COR-L47 (cell line): ENCODE data around the gene TRIM56.
A peak's percentile ranks its signal among the peaks of the same experiment; 100 is the strongest.
"Not testable (repeated sequence)": the region's sequence is repeated elsewhere in the genome, so short reads cannot be mapped to it uniquely, and the experiment has no call there.

Source experiments
- DNase-seq: peaks from one replicate; lab custom pipeline; 2025; lab: John Stamatoyannopoulos, UW

Gene TRIM56

DNA sequence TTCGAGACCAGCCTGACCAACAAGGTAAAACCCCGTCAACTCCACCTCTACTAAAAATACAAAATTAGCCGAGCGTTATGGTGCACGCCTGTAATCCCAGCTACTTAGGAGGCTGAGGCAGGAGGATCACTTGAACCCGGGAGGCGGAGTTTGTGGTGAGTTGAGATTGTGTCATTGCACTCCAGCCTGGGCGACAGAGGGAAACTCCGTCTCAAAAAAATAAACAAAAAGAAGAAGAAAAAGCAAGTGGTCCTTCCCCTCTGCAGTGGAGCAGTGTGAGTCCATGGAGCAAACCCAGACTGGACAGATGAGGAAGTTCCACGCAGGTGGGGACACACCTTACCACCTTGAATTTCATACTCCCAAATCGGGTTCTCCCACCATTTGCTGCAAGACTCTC lies 28.6 kb downstream of the TRIM56 start:
- DNase-seq, result no peak

DNA sequence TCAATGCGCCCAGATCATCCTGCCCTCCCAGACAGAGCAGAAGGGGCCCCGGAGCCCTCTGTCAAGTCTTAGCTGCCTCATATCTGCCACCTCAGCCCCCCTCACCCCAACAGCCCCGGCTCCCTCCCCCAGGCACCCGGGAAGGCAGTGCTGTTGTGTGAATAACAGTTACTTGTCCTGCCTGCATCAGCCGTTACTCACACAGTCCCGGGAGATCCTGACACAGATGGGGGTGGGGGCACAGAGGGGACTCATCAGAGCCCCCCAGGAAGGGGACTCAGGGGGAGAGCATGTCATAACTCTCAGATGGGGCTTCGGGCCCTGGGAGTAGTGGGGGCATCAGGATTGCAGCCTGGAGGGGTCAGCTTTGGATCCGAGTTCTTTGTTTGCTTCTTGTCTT lies 29.2 kb downstream of the TRIM56 start:
- DNase-seq, result no peak

DNA sequence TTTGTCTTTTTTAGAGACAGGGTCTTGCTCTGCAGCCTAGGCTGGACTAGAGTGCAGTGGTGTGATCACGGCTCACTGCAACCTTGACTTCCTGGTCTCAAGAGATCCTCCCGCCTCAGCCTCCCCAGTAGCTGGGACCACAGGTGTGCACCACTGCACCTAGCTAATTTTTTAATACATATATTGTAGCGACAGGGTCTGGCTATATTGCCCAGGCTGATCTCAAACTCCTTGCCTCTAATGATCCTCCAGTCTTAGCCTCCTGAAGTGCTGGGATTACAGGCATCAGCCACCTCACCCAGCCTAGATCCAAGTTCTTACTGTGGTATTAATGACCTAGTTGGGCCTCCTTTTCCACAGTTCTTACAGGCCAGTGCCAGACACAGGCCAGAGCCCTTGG lies 29.9 kb downstream of the TRIM56 start:
- DNase-seq, result no peak

DNA sequence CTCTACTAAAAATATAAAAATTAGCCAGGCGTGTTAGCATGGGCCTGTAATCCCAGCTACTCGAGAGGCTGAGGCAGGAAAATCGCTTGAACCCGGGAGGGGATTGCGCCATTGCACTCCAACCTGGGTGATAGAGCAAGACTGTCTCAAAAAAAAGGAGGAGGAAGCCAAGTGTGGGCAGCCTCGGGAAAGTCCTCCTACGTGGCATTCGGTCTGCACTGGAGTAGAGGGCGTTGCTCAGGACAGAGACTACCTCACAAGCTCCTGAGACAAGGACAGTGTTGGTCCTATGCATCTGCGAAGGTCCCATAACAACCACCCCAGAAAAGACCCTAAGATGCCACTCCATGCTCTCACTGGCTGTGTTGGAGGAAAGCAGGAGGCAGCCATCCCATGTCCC lies 31.6 kb downstream of the TRIM56 start:
- no peak for DNase-seq

DNA sequence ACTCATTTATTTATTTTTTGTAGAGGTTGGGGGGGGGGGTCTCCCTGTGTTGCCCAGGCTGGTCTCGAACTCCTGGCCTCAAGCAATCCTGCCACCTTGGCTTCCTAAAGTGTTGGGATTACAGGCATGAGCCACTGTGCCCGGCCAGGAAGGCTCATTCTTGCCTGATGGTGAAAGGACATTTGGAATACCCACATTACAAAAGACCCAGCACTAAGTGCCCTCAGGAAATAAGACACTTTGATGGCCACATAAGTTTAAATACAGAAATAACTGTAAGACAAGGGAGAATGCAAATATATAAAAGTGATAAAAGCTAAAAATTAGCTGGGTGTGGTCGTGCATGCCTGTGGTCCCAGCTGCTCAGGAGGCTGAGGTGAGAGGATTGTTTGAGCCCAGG lies 33.6 kb downstream of the TRIM56 start:
- no peak for DNase-seq

DNA sequence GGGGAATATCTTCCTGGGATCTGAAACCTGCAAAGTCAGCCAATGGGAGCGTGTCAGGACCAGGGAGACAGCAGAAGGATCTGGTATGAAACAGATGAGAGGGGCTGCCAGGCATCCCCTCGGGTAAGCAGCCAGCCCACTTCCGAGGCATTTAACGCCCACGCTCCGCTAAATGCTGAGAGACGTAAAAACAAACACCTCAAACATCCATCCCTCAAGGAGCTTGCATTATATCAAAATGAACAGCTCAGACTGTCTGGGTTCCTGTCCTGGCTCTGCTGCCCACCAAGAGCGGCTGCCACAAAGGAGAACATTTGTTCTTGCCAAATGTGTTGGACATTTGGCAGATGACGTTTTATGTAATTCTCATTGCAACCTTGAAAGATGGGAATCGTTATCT lies 34.6 kb downstream of the TRIM56 start:
- no peak for DNase-seq

DNA sequence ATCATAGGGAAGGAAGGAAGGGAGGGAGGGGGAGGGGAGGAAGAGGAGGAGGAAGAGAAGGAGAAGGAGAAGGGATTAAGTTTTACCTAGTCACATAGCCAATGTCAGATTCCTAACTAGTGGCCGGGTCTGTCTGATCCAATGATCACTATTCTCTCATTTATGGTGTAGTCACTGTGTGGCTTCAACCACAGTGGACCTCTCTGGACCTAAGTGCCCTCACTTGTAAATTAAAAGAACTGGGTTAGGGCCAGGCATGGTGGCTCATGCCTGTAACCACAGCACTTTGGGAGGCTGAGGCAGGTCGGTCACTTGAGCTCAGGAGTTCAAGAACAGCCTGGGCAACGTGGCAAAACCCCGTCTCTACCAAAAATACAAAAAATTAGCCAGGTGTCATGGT lies 35.0 kb downstream of the TRIM56 start:
- no peak for DNase-seq

DNA sequence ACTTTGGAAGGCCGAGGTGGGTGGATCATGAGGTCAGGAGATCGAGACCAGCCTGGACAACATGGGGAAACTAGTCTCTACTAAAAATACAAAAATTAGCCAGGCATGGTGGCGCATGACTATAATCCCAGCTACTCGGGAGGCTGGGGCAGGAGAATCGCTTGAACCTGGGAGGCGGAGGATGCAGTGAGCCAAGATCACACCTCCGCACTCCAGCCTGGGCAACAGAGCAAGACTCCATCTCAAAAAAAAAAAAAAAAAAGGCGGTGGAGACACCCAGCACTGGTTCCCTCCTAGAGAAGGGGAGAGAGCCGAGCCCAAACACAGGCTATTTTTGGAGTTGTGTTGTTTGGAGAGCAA lies 36.3 kb downstream of the TRIM56 start:
- DNase-seq, result not testable (repeated sequence)

DNA sequence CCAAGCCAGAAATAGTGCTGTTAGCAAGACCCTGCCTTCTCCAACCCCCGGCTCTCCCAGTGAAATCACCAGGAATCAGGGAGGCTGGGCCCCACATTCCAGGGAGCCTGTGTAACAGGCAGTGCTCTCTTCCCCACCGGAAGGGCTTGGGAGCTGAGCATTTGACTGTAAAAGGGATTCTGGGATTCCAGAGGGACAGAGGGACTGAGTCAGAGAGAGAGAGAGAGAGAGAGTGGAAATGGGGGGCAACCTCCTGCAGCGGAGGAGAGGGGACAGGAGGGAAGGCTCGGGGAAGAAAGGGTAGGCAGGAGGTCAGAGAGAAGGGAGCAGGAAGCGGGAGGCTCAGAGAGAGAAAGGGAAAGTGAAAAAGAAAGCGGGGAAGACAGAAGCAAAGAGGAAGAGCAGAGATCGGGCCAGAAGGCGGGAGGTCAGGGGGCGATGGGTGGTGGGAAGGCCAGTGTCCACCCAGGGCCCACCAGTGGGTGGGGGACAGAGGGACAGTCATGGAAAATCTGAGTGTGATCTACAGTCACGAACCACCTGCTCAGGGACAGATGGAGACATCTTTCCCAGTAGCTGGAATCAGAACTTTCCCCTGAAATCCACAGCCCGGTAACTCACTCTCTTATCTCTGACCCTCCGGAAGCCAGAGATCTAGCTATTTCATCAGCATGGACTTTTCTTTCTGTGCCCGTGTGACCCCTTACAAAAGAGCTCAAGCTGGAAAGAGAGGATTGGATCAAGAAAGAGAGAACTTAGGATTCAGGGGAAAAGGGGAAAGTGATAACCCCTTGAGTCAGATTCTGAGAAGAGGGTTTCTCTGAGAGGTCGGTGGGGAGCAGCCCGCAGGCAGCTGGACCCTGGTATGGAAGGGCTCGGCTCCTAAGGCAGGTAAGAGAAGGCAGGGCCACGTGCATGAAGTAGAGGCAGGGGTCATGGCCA lies 37.0 kb downstream of the TRIM56 start:
- DNase-seq, result no peak

DNA sequence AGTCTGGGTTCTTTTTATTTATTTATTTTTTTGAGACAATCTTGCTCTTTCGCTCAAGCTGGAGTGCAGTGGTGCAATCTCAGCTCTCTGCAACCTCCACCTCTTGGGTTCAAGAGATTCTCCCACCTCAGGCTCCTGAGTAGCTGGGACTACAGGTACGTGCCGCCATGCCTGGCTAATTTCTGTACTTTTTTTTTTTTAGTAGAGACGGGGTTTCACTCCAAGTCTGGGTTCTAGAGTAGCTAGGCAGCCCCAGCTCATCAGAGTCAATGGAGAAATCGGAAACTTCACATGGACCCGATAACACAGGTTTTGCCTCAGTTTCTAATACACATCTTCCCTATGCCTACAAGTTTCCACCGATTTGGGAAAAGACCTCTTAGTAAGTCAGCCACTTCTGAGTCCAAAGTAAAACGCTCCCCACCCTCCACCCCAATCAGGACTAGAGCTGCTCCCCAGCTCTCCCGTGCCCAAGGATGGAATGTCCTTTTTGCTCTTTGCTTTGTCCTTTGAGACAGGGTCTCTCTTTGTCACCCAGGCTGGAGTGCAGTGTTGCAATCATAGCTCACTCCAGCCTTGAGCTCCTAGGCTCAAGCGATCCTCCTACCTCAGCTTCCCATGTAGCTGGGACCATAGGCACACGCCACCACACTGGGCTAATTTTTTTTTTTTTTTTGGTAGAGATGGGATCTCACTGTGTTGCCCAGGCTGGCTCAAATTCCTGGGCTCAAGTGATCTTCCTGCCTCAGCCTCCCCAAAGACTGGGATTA lies 37.8 kb downstream of the TRIM56 start:
- no peak for DNase-seq

DNA sequence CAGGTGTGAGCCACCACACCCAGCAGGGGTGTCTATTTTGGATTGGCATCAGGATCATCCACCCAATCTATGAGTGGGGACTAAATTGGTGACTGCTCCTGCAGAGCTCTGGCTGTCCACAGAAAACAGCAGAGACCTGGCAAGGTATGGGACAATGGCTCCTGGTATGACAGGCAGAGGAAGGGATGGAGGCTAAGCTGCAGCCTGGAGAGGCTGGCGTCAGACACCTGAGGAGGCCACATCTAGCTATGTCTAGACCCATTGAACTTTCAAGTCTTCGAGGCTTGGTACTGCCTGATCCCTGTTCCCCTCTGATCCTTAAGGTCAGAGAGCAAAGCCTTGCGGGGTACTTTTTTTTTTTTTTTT lies 38.4 kb downstream of the TRIM56 start:
- DNase-seq, result no peak

DNA sequence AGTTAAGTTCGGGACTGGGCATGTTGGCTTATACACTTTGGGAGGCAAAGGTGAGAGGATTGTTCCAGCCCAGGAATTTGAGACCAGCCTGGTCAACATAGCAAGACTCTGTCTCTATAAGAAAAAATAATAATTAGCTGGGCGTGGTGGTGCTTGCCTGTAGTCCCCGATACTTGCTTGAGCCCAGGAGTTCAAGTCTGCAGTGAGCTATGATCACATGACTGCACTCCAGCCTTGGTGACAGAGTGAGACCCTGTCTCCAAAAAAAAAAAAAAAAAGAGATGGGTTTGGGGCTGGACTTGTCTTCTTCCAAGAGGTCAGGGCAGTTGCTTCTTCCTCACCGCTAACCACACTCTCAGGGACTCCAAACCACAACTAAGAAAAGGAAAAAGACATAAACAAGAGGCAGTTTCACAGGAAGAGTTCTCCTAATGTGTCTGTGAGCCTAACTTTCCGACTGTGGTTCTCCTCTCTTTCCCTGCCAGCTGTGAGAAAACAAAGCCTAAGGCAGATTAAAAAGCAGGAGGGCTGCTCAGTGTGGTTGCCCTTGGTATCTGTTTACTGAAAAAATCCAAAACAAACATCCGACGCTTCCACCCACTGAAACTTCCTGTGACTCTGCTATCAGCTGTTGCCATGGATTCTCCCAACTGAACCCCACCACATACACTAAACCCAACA lies 39.2 kb downstream of the TRIM56 start:
- DNase-seq, result no peak

DNA sequence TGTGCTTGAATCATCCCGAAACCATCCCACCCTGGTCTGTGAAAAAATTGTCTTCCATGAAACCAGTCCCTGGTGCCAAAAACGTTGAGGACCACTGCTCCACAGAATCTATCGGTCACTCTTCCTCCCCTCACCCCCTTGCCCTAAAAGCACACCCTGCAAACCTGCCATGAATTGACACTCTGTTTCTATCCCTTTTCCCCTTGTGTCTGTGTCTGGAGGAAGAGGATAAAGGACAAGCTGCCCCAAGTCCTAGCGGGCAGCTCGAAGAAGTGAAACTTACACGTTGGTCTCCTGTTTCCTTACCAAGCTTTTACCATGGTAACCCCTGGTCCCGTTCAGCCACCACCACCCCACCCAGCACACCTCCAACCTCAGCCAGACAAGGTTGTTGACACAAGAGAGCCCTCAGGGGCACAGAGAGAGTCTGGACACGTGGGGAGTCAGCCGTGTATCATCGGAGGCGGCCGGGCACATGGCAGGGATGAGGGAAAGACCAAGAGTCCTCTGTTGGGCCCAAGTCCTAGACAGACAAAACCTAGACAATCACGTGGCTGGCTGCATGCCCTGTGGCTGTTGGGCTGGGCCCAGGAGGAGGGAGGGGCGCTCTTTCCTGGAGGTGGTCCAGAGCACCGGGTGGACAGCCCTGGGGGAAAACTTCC lies 40.8 kb downstream of the TRIM56 start:
- DNase-seq, result no peak

DNA sequence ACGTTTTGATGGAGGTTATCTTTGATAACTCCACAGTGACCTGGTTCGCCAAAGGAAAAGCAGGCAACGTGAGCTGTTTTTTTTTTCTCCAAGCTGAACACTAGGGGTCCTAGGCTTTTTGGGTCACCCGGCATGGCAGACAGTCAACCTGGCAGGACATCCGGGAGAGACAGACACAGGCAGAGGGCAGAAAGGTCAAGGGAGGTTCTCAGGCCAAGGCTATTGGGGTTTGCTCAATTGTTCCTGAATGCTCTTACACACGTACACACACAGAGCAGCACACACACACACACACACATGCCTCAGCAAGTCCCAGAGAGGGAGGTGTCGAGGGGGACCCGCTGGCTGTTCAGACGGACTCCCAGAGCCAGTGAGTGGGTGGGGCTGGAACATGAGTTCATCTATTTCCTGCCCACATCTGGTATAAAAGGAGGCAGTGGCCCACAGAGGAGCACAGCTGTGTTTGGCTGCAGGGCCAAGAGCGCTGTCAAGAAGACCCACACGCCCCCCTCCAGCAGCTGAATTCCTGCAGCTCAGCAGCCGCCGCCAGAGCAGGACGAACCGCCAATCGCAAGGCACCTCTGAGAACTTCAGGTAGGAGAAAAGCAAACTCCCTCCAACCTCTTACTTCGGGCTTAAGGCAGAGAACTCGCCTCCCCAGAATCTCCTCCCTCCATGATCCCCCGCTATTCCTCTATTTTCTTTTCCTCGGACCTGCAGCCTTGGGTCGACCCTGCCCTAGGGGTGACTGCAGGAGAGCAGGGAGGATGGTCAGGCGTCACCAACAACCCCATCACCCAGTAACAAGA lies 41.6 kb downstream of the TRIM56 start, which contains the start of gene SERPINE1:
Gene SERPINE1, plus strand, starts transcription at position 454 of the 809 bp plus-strand sequence. CDS start 1,290 bp downstream, outside the sequence.
- DNase-seq, result peak; percentile 33

DNA sequence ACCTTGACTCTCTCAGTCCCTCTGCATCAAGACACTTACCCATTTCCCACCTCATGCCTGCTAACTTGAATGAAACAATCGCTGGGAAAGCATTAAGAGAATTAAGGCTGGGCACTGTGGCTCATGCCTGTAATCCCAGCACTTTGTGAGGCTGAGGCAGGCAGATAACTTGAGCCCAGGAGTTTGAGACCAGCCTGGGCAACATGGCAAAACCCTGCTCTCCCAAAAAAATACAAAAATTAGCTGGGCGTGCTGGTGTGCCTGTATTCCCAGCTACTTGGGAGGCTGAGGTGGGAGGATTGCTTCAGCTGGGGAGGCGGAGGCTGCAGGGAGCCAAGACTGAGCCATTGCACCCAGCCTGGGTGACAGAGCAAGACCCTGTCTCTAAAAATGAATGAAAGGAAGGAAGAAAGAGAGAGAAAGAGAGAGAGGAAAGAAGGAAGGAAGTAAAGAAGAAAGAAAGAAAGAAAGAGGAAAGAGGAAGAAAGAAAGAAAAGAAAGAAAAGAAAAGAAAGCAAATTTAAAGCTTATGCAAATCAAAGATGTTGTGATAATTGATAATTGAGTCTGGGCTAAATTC lies 42.3 kb downstream of the TRIM56 start:
- DNase-seq, result no peak

DNA sequence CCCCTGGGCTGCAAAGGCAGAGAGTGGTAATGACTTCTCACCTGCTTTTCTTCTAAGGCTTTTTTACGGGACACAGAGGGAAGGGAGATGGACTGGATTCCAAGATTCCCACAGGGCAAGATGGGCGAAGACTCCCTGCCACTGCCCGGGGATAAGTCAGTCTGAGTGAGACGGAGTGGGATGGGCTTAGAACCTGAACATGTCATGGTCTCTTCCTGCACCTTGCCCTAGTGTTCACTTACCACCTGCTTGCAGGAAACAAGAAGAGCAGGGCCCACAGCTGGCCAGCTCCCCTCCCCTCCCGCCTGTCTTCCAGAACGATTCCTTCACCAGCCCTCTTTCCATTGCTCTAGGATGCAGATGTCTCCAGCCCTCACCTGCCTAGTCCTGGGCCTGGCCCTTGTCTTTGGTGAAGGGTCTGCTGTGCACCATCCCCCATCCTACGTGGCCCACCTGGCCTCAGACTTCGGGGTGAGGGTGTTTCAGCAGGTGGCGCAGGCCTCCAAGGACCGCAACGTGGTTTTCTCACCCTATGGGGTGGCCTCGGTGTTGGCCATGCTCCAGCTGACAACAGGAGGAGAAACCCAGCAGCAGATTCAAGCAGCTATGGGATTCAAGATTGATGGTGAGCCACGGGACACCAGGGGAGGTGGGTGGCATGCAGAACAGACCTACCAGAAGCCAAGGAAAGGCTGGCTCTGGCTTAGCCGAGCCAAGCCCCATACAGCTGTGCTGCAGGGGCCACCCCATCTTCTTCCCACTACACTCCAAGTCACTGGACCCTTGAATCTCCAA lies 43.0 kb downstream of the TRIM56 start:
- no peak for DNase-seq

DNA sequence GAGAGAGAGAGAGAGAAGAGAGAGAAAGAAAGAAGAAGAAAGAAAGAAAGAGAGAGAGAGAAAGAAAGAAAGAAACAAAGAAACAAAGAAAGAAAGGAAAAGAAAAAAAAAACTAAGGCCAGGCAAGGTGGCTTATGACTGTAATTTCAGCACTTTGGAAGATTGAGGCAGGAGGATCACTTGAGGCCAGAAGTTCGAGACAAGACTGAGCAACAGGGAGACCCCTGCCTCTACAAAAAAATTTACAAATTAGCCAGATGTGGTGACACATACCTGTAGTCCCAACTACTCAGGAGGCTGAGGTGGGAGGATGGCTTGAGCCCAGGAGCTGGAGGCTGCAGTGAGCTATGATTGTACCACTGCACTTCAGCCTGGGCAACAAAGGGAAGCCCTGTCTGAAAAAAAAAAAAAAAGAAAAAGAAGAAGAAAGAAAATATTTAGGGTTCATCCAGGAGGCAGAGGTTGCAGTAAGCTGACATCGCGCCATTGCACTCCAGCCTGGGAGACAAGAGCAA lies 44.4 kb downstream of the TRIM56 start:
- DNase-seq, result no peak

DNA sequence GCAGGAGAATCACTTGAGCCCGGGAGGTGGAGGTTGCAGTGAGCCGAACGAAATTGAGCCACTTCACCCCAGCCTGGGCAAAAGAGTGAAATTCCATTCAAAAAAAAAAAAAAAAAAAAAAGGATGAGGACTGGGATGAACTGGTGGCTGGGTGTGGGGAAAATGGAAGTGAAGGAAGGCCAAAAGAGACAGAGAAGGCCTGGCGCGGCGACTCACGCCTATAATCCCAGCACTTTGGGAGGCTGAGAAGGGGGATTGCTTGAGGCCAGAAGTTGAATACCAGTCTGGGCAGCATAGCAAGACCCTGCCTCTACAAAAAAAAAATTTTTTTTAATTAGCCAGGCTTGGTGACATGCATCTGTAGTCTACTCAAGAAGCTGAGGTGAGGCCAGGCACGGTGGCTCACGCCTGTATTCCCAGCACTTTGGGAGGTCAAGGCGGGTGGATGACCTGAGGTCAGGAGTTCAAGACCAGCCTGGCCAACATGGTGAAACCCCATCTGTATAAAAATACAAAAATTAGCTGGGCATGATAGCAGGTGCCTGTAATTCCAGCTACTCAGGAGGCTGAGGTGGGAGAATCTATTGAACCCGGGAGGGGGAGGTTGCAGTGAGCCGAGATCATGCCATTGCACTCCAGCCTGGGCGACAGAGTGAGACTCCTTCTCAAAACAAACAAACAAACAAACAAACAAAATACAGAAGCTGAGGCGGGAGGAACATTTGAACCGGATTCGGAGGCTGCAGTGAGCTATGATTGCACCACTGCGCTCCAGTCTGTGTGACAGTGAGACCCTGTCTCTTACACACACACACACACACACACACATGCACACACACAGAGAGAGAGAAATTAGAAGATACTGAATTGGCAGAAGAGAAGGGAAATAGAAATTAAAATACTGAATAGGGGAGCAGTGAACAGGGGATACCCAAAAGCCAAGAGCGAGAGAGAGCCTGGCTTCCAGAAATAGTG lies 47.6 kb downstream of the TRIM56 start:
- DNase-seq, result not testable (repeated sequence)
